HCT116 (cell line): Measurements from ENCODE around the gene FAM124B.

ENCODE experiments used
- CEBPB ChIP-seq: IDR thresholded peaks from 2 replicates; pipeline ENCODE4 v1.6.1; 2012; ENCODE audit warnings: low read depth
- EGR1 ChIP-seq: IDR thresholded peaks from 2 replicates; pipeline ENCODE4 v1.6.1; 2012; ENCODE audit warnings: low read depth
- ELF1 ChIP-seq: IDR thresholded peaks from 2 replicates; pipeline ENCODE4 v1.6.1; 2012; ENCODE audit warnings: low read depth, borderline replicate concordance
- EZH2 ChIP-seq: fragments of 200-600 bp; sonication (generic); IDR thresholded peaks from 2 replicates; pipeline ENCODE4 v1.6.1; 2017; ENCODE audit warnings: antibody characterized with exemption, mixed run types
- JUND ChIP-seq: IDR thresholded peaks from 2 replicates; pipeline ENCODE4 v1.6.1; 2012
- POLR2A ChIP-seq: IDR thresholded peaks from 2 replicates; pipeline ENCODE4 v1.7.0; 2011; ENCODE audit warnings: borderline replicate concordance; ENCODE audit not compliant: insufficient read depth, insufficient read length; ENCODE audit errors: extremely low read depth
- POLR2AphosphoS5 ChIP-seq: IDR thresholded peaks from 2 replicates; pipeline ENCODE4 v1.6.1; 2011; ENCODE audit warnings: mild to moderate bottlenecking, low read depth, low read length, moderate library complexity
- SIN3A ChIP-seq: IDR thresholded peaks from 2 replicates; pipeline ENCODE4 v1.6.1; 2012; ENCODE audit warnings: low read depth
- SP1 ChIP-seq: IDR thresholded peaks from 2 replicates; pipeline ENCODE4 v1.6.1; 2012; ENCODE audit warnings: low read depth
- ZFX ChIP-seq: fragments of 450-650 bp; IDR thresholded peaks from 2 replicates; pipeline ENCODE4 v1.6.1; 2017
- TF ChIP-seq, protein P1 (sequence below): IDR thresholded peaks from 2 replicates; pipeline ENCODE4 v1.6.1; 2011; ENCODE audit warnings: mild to moderate bottlenecking, low read length, moderate library complexity; ENCODE audit not compliant: insufficient replicate concordance; ENCODE audit errors: extremely low read depth
- TF ChIP-seq, protein P2 (sequence below), 3 experiments: fragments of 200-600 bp in 1 of 3; sonication (generic) in 1 of 3; IDR thresholded peaks in 2 of 3; conservative IDR thresholded peaks in 1 of 3; 2 replicates each; pipeline ENCODE4 v1.5.1; 2012 to 2017; ENCODE audit warnings: low read depth in 2 of 3, low read length in 2 of 3, antibody characterized with exemption in 1 of 3, borderline replicate concordance in 1 of 3, control low read depth in 1 of 3, mild to moderate bottlenecking in 1 of 3, mixed read lengths in 1 of 3, mixed run types in 1 of 3, moderate library complexity in 1 of 3; ENCODE audit not compliant: insufficient read depth in 1 of 3
- TF ChIP-seq, protein P3 (sequence below): IDR thresholded peaks from 2 replicates; pipeline ENCODE4 v1.6.1; 2012
- TF ChIP-seq, protein P4 (sequence below): IDR thresholded peaks from 2 replicates; pipeline ENCODE4 v1.6.1; 2012; ENCODE audit warnings: low read depth

DNA sequence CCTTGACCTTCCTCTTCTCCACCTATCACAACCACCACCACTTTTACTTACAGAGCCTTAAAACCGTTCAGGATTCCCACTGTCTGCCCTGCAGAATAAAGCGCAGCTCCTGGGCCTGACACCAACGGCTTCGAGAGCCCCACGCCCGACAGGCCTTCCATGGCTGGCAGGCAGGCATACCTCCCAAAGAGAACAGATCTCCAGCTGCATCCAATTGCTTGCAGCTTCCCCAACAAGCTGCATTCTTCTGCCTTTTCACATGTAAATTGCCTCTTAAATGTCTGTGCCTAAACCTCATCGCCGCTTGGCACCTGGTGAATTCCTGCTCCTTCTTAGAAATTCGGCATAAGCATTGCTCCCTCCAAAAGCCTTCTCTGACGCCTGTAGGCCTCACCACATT is 31.5 kb upstream of the FAM124B start:
- TF ChIP-seq, protein P1, sequence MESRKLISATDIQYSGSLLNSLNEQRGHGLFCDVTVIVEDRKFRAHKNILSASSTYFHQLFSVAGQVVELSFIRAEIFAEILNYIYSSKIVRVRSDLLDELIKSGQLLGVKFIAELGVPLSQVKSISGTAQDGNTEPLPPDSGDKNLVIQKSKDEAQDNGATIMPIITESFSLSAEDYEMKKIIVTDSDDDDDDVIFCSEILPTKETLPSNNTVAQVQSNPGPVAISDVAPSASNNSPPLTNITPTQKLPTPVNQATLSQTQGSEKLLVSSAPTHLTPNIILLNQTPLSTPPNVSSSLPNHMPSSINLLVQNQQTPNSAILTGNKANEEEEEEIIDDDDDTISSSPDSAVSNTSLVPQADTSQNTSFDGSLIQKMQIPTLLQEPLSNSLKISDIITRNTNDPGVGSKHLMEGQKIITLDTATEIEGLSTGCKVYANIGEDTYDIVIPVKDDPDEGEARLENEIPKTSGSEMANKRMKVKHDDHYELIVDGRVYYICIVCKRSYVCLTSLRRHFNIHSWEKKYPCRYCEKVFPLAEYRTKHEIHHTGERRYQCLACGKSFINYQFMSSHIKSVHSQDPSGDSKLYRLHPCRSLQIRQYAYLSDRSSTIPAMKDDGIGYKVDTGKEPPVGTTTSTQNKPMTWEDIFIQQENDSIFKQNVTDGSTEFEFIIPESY, result no peak
- TF ChIP-seq, protein P2, sequence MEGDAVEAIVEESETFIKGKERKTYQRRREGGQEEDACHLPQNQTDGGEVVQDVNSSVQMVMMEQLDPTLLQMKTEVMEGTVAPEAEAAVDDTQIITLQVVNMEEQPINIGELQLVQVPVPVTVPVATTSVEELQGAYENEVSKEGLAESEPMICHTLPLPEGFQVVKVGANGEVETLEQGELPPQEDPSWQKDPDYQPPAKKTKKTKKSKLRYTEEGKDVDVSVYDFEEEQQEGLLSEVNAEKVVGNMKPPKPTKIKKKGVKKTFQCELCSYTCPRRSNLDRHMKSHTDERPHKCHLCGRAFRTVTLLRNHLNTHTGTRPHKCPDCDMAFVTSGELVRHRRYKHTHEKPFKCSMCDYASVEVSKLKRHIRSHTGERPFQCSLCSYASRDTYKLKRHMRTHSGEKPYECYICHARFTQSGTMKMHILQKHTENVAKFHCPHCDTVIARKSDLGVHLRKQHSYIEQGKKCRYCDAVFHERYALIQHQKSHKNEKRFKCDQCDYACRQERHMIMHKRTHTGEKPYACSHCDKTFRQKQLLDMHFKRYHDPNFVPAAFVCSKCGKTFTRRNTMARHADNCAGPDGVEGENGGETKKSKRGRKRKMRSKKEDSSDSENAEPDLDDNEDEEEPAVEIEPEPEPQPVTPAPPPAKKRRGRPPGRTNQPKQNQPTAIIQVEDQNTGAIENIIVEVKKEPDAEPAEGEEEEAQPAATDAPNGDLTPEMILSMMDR (IDR thresholded peaks at IDR 0.05 in 2 of 3, conservative IDR thresholded peaks at IDR 0.05 in 1 of 3; ENCODE audit: borderline replicate concordance in 1 of 3, insufficient read depth in 1 of 3, low read depth in 2 of 3, low read length in 2 of 3), result no peak
- TF ChIP-seq ZFX (no peak), ELF1 (no peak), EGR1 (no peak), SP1 (no peak), EZH2 (no peak), SIN3A (no peak), JUND (no peak), POLR2A (no peak), CEBPB (no peak), POLR2AphosphoS5 (no peak)
- TF ChIP-seq, protein P3, sequence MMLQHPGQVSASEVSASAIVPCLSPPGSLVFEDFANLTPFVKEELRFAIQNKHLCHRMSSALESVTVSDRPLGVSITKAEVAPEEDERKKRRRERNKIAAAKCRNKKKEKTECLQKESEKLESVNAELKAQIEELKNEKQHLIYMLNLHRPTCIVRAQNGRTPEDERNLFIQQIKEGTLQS, result no peak
- TF ChIP-seq, protein P4, sequence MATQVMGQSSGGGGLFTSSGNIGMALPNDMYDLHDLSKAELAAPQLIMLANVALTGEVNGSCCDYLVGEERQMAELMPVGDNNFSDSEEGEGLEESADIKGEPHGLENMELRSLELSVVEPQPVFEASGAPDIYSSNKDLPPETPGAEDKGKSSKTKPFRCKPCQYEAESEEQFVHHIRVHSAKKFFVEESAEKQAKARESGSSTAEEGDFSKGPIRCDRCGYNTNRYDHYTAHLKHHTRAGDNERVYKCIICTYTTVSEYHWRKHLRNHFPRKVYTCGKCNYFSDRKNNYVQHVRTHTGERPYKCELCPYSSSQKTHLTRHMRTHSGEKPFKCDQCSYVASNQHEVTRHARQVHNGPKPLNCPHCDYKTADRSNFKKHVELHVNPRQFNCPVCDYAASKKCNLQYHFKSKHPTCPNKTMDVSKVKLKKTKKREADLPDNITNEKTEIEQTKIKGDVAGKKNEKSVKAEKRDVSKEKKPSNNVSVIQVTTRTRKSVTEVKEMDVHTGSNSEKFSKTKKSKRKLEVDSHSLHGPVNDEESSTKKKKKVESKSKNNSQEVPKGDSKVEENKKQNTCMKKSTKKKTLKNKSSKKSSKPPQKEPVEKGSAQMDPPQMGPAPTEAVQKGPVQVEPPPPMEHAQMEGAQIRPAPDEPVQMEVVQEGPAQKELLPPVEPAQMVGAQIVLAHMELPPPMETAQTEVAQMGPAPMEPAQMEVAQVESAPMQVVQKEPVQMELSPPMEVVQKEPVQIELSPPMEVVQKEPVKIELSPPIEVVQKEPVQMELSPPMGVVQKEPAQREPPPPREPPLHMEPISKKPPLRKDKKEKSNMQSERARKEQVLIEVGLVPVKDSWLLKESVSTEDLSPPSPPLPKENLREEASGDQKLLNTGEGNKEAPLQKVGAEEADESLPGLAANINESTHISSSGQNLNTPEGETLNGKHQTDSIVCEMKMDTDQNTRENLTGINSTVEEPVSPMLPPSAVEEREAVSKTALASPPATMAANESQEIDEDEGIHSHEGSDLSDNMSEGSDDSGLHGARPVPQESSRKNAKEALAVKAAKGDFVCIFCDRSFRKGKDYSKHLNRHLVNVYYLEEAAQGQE, result no peak
